CD4-positive, alpha-beta T cell treated with Interleukin-4 for 4 hours (primary cell): ENCODE measurements around the gene MOGAT2.

Experiments used
- DNase-seq: peaks from one replicate; pipeline ENCODE4 v3.0.0-alpha.2; 2020

Gene MOGAT2

DNA sequence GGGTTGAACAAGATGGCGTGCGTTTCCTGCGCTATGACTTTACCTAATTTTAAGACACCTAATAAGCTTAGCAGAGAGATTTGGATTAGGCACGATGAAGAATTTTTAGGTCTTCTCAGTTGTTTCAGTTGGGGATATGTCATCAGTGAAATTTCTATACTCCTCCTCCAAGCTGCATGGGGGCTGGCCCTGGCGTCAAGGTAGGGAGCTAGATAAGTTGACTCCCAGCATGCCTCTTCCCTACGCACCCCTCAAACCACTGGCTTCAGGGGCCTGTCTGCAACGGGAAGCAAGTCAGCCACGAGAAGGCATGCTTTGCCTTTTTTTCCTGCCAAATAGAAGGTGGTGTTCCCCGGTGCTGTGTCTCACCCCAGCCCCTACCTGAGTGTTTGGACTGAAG, 64.2 kb downstream of the MOGAT2 start:
- no peak for DNase-seq
